Endometrial microvascular endothelial cells (primary cell): ENCODE results near the gene SLC25A15. TPM values are rescaled to one million over a fixed set of nuclear protein-coding genes. Genes with fewer than 3 reads are reported as not detected.

ENCODE experiments used
- in situ Hi-C: cut with HindIII; loops from 2 replicates; pipeline ENCODE4 v1.10.0; 2017; ENCODE audit warnings: low sequenced_read_pairs, low pct_unique_long_range_greater_than_20kb; ENCODE audit errors: inconsistent ontology term
- total RNA-seq: library from RNA; depleted of rRNA; stranded (reverse); fragments of >200 nt; gene quantifications from one replicate; pipeline ENCODE4 v1.2.3, GENCODE V29; 2015; ENCODE audit errors: inconsistent ontology term

Gene SLC25A15
- 41.9 TPM for total RNA-seq

GRCh38 chr13:40789275-40790153 is at the start of gene SLC25A15:
SLC25A15 (plus strand) TSS chr13:40789611; CDS start chr13:40793227, 3,616 bp downstream.
- in situ Hi-C loops: no loop called here

- in situ Hi-C loops: no loop called here
Measured at GRCh38 chr13:40749327-40749726, 40.1 kb upstream of the SLC25A15 start.

GRCh38 chr13:40755082-40755700 is 34.2 kb upstream of the SLC25A15 start:
- in situ Hi-C loops: no loop called here

- in situ Hi-C loops: no loop called here
Measured at GRCh38 chr13:40756042-40756441, 33.4 kb upstream of the SLC25A15 start.

- in situ Hi-C loops: no loop called here
Measured at GRCh38 chr13:40758811-40759210, 30.6 kb upstream of the SLC25A15 start.

GRCh38 chr13:40762849-40763248 is 26.6 kb upstream of the SLC25A15 start:
- in situ Hi-C loops: no loop called here

GRCh38 chr13:40764587-40765403 is 24.6 kb upstream of the SLC25A15 start:
- in situ Hi-C loops: no loop called here

- in situ Hi-C loops: no loop called here
Measured at GRCh38 chr13:40765602-40766001, 23.8 kb upstream of the SLC25A15 start.

GRCh38 chr13:40769970-40770369 is 19.4 kb upstream of the SLC25A15 start:
- in situ Hi-C loops: no loop called here

GRCh38 chr13:40770609-40770933 is 18.8 kb upstream of the SLC25A15 start:
- in situ Hi-C loops: no loop called here

GRCh38 chr13:40770934-40771618 is 18.3 kb upstream of the SLC25A15 start, which contains the start of gene MRPS31:
MRPS31 (minus strand) TSS chr13:40771190; CDS start chr13:40771136, 54 bp downstream.
- in situ Hi-C loops: no loop called here

GRCh38 chr13:40772765-40773473 is 16.5 kb upstream of the SLC25A15 start:
- in situ Hi-C loops: no loop called here

GRCh38 chr13:40774672-40775071 is 14.7 kb upstream of the SLC25A15 start:
- in situ Hi-C loops: no loop called here

- in situ Hi-C loops: no loop called here
Measured at GRCh38 chr13:40776232-40776631, 13.2 kb upstream of the SLC25A15 start.

- in situ Hi-C loops: no loop called here
Measured at GRCh38 chr13:40776681-40777165, 12.7 kb upstream of the SLC25A15 start.

GRCh38 chr13:40777166-40777808 is 12.1 kb upstream of the SLC25A15 start:
- in situ Hi-C loops: no loop called here

- in situ Hi-C loops: no loop called here
Measured at GRCh38 chr13:40777809-40778175, 11.6 kb upstream of the SLC25A15 start.

GRCh38 chr13:40779049-40779448 is 10.4 kb upstream of the SLC25A15 start:
- in situ Hi-C loops: no loop called here
